H1 (cell line): ENCODE results near the gene EXT2. TPM values are rescaled to one million over a fixed set of nuclear protein-coding genes. Genes with fewer than 3 reads are reported as not detected.

Experiments
- EGR1 ChIP-seq: IDR thresholded peaks from 2 replicates; pipeline ENCODE4 v1.6.1; 2011; ENCODE audit warnings: low read depth, low read length, borderline replicate concordance
- RAD21 ChIP-seq, 2 experiments: IDR thresholded peaks in 1 of 2; conservative IDR thresholded peaks in 1 of 2; 2 replicates each; pipeline ENCODE4 v1.6.1; 2011; ENCODE audit warnings: low read depth in 2 of 2, low read length in 2 of 2, improper control_type of control experiment in 1 of 2, inconsistent platforms in 1 of 2, mild to moderate bottlenecking in 1 of 2, moderate library complexity in 1 of 2
- SP2 ChIP-seq: IDR thresholded peaks from 2 replicates; pipeline ENCODE4 v1.6.1; 2012; ENCODE audit warnings: mild to moderate bottlenecking, low read length, inconsistent platforms
- TBP ChIP-seq: IDR thresholded peaks from 2 replicates; pipeline ENCODE4 v1.6.1; 2011; ENCODE audit warnings: low read depth, low read length, improper control_type of control experiment
- polyA plus RNA-seq, 7 experiments: library from polyadenylated mRNA; depleted of rRNA in 3 of 7; stranded (reverse) in 5 of 7; unstranded in 2 of 7; fragments of >200 nt in 5 of 7; fragments of 200-250 nt in 2 of 7; gene quantifications; 1 replicate in 5 of 7; 2 replicates in 1 of 7; 4 replicates in 1 of 7; pipeline versions ENCODE4 v1.2.1 to v1.2.3, GENCODE V29; 2011 to 2013; ENCODE audit warnings: missing spikeins in 2 of 7, mixed read lengths in 2 of 7
- total RNA-seq: library from RNA; stranded (reverse); fragmentation: NEBNext Ultra II Directional; extraction: Animal tissue kit (Norgen Biotek cat#: 25700); gene quantifications from 2 replicates; pipeline ENCODE4 v1.2.1, GENCODE V29; 2021
- TF ChIP-seq, protein P1 (sequence below): IDR thresholded peaks from 2 replicates; pipeline ENCODE4 v1.6.1; 2012; ENCODE audit warnings: inconsistent platforms

Gene EXT2
- total and polyA plus RNA-seq, 2 of the 8 experiments (the other 6 are each of a cell fraction or from before 2014, with no cell fraction given): 29.8 to 42.8 TPM

DNA sequence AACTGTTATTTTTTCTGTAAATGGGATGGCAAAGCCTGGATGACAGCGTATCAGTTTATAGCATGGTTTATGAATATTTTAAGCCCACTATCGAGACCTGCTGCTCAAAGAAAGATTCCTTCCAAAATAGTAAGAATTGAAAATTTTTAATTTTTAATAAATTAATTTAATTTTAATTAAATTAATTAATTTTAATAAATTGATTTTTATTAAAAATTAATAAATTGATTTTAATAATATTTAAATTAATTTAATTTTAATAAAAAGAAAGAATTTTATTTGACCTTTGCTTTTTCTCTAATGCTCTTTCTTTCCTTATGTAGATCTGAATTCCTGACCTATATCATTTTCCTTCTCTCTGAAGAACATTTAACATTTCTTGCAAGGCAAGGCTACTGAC lies 62.9 kb downstream of the EXT2 start (continued):
- TF ChIP-seq, protein P1, sequence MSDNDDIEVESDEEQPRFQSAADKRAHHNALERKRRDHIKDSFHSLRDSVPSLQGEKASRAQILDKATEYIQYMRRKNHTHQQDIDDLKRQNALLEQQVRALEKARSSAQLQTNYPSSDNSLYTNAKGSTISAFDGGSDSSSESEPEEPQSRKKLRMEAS: no peak
- TF ChIP-seq RAD21 (IDR thresholded peaks at IDR 0.05 in 1 of 2, conservative IDR thresholded peaks at IDR 0.05 in 1 of 2; ENCODE audit: low read depth in 2 of 2, low read length in 2 of 2): no peak
- no peak for TF ChIP-seq SP2
- TF ChIP-seq EGR1: no peak
- TF ChIP-seq TBP: no peak
- TF ChIP-seq, all 59 proteins: peak for 0
